ENCODE results near the gene CPSF4L.
"Not testable (repeated sequence)": the region's sequence is repeated elsewhere in the genome, so short reads cannot be mapped to it uniquely, and the experiment has no call there.

CPSF4L gene

GRCh38 chr17:73268582-73269328 lies 7.1 kb upstream of the CPSF4L start:
- no peak for DNase-seq (ENCODE audit: low spot score)

GRCh38 chr17:73267648-73268537 lies 6.2 kb upstream of the CPSF4L start:
- DNase-seq (ENCODE audit: low spot score): no peak

GRCh38 chr17:73266796-73267195 lies 5.1 kb upstream of the CPSF4L start:
- no peak for DNase-seq (ENCODE audit: low spot score)

GRCh38 chr17:73265646-73266640 lies 4.3 kb upstream of the CPSF4L start:
- DNase-seq (ENCODE audit: low spot score): no peak

- DNase-seq (ENCODE audit: low spot score): not testable (repeated sequence)
Observed at GRCh38 chr17:73264448-73264847, 2.8 kb upstream of the CPSF4L start.

GRCh38 chr17:73262676-73263642 lies 1.3 kb upstream of the CPSF4L start:
- DNase-seq (ENCODE audit: low spot score): no peak

- DNase-seq (ENCODE audit: low spot score): no peak
Observed at GRCh38 chr17:73261952-73262675, 434 bp upstream of the CPSF4L start.

- no peak for DNase-seq (ENCODE audit: low spot score)
Observed at GRCh38 chr17:73257516-73257915, 4.2 kb downstream of the CPSF4L start.

- no peak for DNase-seq (ENCODE audit: low spot score)
Observed at GRCh38 chr17:73256220-73256619, 5.5 kb downstream of the CPSF4L start.

- peak; percentile 68 for DNase-seq (ENCODE audit: low spot score)
Observed at GRCh38 chr17:73255671-73256181, 6.0 kb downstream of the CPSF4L start.

GRCh38 chr17:73251871-73252270 lies 9.8 kb downstream of the CPSF4L start:
- DNase-seq (ENCODE audit: low spot score): no peak

- DNase-seq (ENCODE audit: low spot score): no peak
Observed at GRCh38 chr17:73250851-73251640, 10.6 kb downstream of the CPSF4L start.

GRCh38 chr17:73249700-73250099 lies 12.0 kb downstream of the CPSF4L start:
- no peak for DNase-seq (ENCODE audit: low spot score)

GRCh38 chr17:73248532-73248931 lies 13.1 kb downstream of the CPSF4L start:
- DNase-seq (ENCODE audit: low spot score): no peak

- no peak for DNase-seq (ENCODE audit: low spot score)
Observed at GRCh38 chr17:73247726-73248125, 14.0 kb downstream of the CPSF4L start.

- no peak for DNase-seq (ENCODE audit: low spot score)
Observed at GRCh38 chr17:73240561-73240960, 21.1 kb downstream of the CPSF4L start.

- no peak for DNase-seq (ENCODE audit: low spot score)
Observed at GRCh38 chr17:73237714-73238113, 24.0 kb downstream of the CPSF4L start.

GRCh38 chr17:73234736-73235135 lies 26.9 kb downstream of the CPSF4L start:
- DNase-seq (ENCODE audit: low spot score): no peak

Data from germinal center (tissue), 1 donor.